OCI-M2 (cell line): Measurements from ENCODE around the gene TTC34.
A peak's percentile ranks its signal among the peaks of the same experiment; 100 is the strongest.

ENCODE experiments used
- DNase-seq: peaks from one replicate; lab custom pipeline; 2025; ENCODE audit not compliant: unreplicated experiment; lab: John Stamatoyannopoulos, UW

The TTC34 gene

GRCh38 chr1:2594001-2594640 lies 207.4 kb downstream of the TTC34 start:
- DNase-seq = no peak

GRCh38 chr1:2593251-2593878 lies 208.1 kb downstream of the TTC34 start:
- DNase-seq = no peak

- no peak for DNase-seq
These were observed 208.8 kb downstream of the TTC34 start for GRCh38 chr1:2592672-2593071.

GRCh38 chr1:2591581-2592261 lies 209.8 kb downstream of the TTC34 start:
- no peak for DNase-seq

GRCh38 chr1:2591233-2591580 lies 210.3 kb downstream of the TTC34 start:
- no peak for DNase-seq

GRCh38 chr1:2590233-2591141 lies 211.0 kb downstream of the TTC34 start:
- no peak for DNase-seq

- no peak for DNase-seq
These were observed 211.9 kb downstream of the TTC34 start for GRCh38 chr1:2589431-2590232.

GRCh38 chr1:2588661-2589430 lies 212.6 kb downstream of the TTC34 start:
- DNase-seq = no peak

GRCh38 chr1:2587860-2588571 lies 213.5 kb downstream of the TTC34 start:
- no peak for DNase-seq

GRCh38 chr1:2587071-2587859 lies 214.2 kb downstream of the TTC34 start:
- DNase-seq = no peak

GRCh38 chr1:2586154-2587070 lies 215.1 kb downstream of the TTC34 start, which contains the start of gene PRXL2B:
TSS of gene PRXL2B (plus strand) at chr1:2586777. CDS start at chr1:2586886, 109 bp downstream.
- peak; percentile 87 for DNase-seq
